HG02571 (cell line): ENCODE measurements around the gene NUTF2.
A peak's percentile ranks its signal among the peaks of the same experiment; 100 is the strongest.
"Not testable (repeated sequence)": the region's sequence is repeated elsewhere in the genome, so short reads cannot be mapped to it uniquely, and the experiment has no call there.

Experiments
- ATAC-seq: cut with Tn5 transposase; IDR thresholded peaks from one replicate; pipeline ENCODE4 v1.9.1; 2021; ENCODE audit warnings: mild to moderate bottlenecking, moderate library complexity; ENCODE audit not compliant: unreplicated experiment

The NUTF2 gene

DNA sequence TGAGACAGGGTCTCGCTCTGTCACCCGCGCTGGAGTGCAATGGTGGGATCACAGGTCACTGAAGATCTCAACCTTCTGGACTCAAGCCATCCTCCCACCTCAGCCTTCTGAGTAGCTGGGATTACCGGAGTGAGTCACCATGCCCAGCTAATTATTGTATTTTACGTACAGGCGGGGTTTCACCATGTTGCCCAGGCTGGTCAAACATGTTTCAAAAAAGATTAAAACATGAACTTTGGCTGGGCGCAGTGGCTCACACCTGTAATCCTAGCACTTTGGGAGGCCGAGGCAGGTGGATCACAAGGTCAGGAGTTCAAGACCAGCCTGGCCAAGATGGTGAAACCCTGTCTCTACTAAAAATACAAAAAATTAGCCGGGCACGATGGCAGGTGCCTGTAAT, 9.5 kb upstream of the NUTF2 start:
- ATAC-seq = not testable (repeated sequence)

DNA sequence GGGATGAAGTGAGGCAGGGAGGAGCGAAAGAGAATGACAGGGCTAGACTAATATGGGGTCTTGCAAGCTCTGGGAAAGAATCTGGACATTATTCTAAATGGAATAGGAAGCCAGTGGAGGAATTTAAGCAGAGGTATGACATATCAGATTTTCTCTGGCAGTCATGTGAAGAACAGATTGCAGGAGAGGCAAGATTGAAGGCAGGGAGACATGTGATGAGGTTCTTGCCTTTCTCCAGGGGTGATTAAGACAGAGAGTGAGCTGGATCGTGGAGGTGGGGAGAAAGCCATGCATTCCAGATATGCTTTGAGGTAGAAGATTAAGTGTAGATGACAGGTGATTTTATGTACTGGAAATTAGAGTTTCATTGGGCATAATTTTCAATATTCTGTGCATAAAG, 8.9 kb upstream of the NUTF2 start:
- no peak for ATAC-seq

DNA sequence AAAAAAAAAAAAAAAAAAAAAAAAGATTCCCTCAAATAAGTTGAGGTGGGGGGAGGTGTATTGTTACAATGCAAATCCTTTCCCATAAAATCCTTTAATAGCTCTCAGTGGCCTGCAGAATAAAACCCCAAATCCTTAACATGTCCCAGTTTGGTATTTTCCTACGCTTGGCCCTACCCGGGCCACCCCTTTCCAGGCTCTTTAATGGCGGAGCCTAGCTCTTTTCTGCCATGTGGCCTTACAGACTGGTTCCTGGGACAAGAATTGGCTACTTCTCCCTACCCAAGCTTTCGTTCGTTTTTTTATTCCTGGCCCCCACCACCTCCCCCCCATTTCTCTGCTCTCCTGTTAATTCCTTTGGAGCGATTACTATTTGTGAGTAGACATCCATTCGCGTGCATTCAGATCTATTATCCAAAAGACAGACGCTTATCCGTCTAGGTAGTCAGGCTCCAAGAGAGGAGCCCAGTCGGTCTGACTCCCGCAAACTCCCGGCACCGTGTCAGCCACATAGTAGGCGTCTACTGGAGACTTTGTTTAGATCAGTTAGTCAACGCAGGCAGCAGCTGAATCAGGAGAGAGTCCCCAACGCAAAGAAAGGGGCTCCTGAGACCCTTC, 5.4 kb upstream of the NUTF2 start:
- ATAC-seq = no peak

DNA sequence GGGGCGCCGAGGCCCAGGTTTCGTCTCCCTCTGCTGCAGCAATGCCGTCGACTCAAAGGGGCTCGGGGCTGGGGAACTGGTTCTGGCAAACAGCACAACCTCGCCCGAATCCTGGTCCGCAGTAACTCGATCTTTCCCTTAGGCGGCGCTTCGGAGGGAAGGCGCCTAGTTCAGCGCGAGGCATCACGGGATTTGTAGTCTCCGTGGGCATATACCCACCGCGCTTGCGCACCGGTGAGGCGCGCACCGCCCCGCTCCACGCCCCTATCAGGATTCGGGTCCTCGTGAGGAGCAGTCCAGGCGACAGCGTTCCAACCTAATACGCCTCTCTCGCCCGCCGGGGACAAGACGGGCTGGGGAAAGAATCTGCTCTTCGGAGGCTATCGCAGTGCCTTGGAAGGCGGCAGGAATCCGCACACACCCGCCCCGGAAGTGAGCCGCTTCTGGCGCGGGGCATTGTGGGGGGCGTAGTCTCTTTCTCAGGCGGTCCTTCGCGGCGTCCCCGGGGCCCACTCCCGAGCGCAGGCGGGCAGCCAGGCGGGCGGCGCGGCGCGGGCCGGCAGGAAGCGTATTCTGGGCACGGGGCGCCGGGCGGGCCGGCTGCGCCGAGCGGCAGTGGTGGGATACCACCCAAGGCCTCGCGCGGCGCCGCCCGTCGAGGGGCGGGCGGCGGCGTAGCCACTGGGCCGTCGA, 4.8 kb upstream of the NUTF2 start, which contains the start of gene THAP11:
THAP11 (plus strand) TSS at position 505 of the 693 bp plus-strand sequence. CDS start 235 bp downstream, outside the sequence.
- ATAC-seq = peak; percentile 46

DNA sequence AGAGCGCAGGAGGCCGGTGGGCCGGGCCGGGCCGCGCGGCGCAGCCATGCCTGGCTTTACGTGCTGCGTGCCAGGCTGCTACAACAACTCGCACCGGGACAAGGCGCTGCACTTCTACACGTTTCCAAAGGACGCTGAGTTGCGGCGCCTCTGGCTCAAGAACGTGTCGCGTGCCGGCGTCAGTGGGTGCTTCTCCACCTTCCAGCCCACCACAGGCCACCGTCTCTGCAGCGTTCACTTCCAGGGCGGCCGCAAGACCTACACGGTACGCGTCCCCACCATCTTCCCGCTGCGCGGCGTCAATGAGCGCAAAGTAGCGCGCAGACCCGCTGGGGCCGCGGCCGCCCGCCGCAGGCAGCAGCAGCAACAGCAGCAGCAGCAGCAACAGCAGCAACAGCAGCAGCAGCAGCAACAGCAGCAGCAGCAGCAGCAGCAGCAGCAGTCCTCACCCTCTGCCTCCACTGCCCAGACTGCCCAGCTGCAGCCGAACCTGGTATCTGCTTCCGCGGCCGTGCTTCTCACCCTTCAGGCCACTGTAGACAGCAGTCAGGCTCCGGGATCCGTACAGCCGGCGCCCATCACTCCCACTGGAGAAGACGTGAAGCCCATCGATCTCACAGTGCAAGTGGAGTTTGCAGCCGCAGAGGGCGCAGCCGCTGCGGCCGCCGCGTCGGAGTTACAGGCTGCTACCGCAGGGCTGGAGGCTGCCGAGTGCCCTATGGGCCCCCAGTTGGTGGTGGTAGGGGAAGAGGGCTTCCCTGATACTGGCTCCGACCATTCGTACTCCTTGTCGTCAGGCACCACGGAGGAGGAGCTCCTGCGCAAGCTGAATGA, 4.0 kb upstream of the NUTF2 start:
- peak; percentile 13 for ATAC-seq

DNA sequence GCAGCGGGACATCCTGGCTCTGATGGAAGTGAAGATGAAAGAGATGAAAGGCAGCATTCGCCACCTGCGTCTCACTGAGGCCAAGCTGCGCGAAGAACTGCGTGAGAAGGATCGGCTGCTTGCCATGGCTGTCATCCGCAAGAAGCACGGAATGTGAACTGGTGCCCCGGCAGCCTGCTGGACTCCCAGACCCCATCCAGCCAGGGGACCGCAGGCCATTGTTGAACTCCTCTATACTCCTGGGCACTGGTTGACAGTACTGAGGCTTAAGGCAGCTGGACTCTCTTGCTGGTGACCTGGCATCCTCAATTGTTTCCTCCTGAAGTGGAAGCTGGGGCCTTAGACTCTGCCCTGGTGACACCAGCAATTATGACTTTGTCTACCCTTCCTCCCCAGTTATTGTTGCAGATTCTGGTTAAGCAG, 3.4 kb upstream of the NUTF2 start:
- no peak for ATAC-seq

DNA sequence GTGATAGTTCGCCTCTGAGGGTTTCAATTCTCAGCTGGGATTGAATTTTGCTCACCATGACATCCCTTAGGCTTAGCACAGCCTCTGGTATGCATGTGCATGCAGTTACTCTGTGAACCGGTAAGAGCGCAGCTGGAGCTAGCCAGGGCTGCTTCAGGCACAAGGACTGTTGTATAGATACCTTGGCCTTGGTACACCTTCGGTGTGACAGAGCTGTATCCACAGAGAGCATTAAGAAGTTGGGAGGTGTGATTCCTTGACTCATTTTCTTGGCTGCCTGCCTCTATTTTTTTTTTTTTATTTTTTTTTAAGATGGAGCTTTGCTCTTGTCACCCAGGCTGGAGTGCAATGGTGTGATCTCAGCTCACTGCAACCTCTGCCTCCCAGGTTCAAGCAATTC, 2.2 kb upstream of the NUTF2 start:
- no peak for ATAC-seq

DNA sequence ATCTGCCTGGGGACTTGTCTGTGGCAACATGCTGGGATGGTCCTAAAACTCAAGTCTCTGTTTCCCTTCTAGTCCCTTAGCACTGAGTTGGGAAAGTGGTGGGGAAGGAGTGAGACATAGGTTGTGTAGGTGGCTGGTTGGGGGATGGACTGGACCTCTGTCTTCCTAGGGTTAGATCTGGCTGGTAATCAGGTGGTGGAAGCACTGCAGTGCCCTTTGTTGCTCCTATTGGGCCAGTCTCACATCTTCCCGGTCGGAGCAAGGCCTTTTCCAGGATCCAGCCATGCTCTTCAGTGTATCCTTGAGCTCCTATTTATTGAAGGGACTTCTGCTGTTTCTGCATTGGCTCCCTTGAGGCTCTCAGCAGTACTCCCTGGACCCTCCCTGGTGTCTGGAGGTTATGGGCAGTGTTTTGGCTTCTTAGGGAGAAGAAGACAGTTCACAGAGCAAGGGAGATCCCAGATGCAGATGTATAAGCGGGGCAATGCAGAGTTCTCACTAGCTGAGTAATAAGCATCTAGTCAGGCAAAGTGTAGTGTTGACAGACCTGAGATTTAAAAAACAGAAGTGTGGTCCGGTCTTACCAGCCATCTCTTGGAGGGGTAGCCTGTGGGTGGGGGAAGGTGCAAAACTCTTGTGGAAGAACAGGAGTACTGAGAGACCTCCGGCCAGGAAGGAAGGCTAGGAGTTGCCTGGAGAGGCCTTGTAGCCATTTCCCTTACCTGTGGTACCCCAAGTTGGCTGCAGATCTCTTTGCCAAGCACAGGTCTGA, 1.3 kb upstream of the NUTF2 start:
- no peak for ATAC-seq

DNA sequence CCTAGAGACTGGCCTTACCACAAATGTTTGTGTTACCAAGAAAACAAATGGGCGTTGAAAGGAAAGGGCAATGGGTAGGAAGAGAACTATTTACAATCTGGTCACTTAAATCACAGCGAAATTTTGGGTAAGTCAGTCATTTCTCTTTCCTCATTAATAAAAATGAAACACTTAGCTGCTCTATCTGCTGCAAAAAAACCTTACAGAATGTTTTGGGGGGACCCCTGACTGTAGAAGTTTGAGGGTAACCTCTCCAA, 742 bp upstream of the NUTF2 start:
- ATAC-seq = no peak

DNA sequence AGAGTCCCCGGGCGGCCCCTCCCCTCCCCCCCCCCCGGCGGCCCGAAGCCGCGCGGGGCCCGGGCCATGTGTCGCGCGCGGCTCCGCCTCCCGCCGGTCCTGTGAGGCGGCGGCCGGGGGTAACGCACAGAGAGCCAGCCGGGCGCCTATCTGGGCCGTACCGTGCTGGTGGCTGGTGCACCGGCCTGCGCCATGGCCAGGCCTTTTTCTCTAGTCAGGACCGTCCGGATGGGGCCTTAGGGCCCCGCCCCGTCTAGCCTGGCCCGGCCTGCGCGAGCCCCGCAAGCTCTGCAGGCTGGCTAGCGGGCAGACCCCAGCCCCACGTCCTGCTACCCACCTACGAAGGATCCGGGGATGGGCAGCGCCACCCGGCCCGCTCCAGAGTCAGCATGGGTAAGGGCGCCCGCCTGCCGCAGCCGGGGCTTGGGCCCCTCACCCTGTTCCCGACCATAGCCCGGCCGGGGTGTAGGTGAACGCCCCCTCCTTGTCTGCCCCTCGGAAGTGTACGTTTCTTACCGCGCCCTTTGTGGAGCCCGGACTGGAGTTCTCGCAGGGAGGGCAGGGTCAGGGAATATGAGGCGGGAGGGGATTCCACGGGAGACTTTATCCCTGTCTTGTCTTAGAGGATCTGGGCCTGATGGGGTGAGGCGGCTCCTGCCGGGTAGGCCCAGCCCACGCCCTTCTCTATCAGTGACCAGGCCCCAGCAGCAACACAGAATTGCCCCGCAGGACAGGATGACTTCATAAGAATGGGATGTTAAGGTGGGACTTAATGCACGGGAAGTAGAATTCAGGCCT, 530 bp downstream of the NUTF2 start, which contains the start of gene CENPT:
CENPT (minus strand) TSS at position 630 of the 798 bp plus-strand sequence. CDS start 13,834 bp downstream, outside the sequence.
- ATAC-seq = peak; percentile 29

DNA sequence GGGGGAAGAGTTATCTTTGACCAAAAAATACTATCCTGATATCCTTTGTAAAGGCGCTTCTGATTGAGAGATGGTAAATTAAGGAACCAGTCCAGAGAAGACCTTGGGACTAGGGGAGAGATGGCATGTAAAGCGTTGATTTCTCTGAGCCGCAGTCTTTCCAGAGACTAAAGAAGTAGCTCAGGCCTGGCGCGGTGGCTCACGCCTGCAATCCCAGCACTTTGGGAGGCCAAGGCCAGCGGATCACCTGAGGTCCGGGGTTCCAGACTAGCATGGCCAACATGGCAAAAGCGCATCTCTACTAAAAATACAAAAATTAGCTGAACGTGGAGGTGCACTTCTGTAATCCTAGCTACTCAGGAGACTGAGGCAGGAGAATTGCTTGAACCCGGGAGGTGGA, 1.4 kb downstream of the NUTF2 start:
- no peak for ATAC-seq

DNA sequence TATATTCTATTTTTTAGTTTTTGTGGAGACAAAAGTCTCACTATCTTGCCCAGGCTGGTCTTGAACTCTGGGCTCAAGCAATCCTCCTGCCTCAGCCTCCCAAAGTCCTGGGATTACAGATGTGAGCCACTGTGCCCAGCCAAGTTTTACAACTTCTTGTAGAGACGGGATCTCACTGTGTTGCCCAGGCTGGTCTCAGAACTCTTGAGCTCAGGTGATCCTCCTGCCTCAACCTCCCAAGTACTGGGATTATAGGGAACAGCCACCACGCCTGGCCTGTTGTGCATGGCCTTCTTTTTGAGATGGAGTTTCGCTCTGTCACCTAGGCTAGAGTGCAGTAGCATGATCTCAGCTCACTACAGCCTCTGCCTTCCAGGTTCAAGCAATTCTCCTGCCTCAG, 6.9 kb downstream of the NUTF2 start:
- no peak for ATAC-seq

DNA sequence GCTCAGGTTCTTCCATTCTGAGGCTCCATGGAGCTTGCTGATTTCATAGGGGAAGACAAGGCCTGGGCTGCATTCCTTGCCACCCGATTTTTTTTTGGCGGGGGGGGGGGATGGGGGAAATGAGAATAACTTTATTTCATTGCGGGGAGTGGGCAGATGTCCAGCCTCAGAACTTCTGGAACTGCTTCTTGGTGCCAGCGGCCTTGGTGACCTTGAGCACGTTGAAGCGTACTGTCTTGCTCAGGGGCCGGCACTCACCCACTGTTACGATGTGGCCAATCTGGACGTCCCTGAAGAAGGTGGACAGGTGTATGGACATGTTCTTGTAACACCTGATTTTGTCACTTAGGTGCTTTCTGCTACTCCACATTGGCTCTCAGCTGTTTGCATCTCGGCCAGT, 9.1 kb downstream of the NUTF2 start:
- ATAC-seq = no peak

DNA sequence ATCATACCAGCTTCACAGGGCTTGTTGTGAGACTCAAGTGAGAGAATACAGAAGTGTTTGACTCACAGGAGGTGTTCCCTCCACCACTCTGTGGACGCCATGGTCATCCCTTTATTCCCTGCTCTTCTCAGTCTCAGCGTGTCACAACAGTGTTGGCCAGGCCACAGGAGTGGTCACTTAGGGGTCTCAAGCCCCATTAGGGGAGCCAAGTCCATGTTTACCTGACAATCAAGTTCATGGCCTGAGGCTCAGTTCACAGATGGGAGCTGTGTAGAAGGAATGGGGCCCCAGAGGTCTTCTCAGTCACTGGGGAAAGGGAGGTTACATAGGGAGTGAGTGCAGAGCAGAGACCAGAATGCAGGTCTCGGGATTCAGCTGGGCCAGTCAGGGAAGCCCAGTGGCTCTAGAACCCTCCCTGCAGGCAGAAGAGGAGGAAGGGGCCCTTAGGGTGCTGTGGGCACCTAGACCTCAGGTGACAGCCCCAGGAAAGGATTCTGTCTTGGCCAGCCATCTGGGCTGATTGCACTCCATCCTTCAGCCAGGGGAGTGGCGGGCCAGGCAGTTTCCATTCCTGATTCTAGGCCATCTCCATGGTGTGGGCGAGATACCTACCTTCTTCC, 10.3 kb downstream of the NUTF2 start:
- no peak for ATAC-seq

DNA sequence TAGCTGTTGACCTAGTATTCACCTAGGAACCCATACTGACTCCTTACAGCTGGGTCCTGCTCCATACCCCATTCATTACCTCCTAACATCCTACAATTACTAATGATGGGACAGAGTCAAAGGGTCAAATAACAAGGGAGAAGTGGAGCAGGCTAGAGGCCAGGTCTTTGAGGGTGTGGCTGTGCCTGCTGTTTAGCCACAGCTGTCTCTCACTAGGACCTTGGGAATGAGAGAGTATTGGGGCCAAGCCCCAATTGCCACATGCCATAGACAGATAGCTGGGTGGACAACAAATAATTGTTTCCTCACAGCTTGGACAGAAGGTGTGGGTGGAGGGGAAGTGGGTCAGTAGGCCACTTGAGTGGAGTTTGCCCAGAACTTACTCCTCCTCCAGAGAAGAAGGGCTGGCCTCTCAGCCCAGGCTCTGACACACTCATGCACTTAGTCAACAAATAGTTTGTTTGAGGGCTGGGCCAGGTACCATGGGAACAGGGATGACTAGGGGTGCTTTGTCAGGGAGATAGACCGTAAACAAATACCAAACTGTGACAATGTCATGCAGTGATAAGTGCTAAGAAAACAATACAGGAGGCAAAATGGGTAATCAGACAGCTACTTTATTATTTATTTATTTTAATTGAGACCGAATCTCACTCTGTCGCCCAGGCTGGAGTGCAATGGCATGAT, 11.0 kb downstream of the NUTF2 start:
- ATAC-seq = no peak

DNA sequence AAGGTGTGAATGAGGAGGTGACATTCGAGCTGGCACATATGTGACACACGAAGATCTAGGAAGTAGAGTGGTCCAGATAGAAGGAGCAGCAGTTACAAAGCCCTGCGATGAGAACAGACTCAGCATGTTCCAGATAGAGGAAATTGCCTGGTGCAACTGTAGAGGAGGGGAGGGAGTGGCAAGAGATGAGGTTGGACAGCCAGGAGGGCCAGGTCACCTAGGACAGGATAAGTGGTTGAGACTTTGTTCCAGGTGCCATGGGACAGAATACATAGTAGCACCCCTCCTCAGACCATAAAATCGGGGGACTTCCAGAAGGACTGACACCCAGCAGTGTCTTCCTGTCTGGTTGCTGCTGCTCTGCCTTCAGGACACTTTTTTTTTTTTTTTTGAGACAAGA, 11.8 kb downstream of the NUTF2 start:
- ATAC-seq = no peak

DNA sequence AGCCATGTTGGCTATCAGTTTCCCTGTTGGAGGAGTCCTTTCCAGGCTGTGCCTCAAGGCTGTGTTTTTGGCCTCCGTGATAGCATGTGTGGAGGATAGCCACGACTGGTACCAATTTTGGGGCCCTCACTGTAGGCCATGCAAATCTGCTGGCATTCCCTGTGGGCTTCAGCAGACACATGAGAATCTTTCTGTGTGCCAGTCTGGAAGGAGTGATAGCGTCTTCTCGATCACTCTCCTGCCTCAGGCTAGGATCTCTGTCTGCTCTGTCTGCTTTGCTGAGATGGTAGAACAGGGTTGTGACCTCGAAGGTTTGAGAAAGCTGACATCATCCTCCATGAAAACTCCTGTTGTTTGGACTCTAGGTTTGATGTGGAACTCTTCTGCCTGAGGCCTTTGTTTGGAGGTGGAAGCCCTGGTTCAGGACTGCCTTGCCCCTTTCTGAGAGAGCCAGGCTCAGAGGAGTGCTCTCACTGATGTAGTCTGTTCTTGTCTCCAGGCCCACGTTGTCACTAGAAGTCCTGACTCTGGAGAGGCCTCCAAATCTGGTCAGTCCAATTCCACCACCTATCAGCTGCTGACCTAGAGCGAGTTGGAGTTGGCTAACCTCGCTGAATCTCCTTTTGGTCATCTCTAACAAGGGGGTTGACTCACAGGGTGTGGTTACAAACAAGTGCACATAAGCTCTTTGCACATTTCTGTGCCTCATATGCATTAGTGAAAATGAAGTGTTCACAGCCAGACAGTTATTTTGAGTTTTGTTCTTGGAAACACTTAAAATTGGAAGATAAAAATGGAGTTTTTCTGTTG, 14.1 kb downstream of the NUTF2 start:
- ATAC-seq = no peak

DNA sequence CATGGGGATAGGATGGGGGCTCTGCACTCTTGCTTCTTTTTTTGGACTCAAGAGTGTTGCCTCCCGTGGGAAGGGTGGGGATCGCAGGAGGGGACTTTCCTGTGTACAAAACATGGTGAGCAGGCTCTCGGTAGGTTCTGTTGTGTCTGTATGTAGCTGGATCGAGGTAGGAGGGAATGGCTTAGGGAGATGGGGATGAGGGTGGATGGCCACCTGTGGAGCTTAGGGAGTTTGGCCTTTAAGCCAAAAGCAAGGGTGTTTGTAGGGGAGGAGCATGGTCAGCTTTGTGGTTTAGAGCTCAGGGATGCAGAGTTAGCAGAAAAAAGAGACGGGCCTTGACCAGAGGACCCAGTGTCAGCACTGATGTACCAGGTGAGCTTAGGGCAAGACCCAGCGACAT, 15.1 kb downstream of the NUTF2 start:
- ATAC-seq = no peak
